Dedifferentiated amniotic fluid mesenchymal stem cell (primary cell): Measurements from ENCODE around the gene ROR1.
"Not testable (repeated sequence)": the region's sequence is repeated elsewhere in the genome, so short reads cannot be mapped to it uniquely, and the experiment has no call there.

ENCODE experiments used
- DNase-seq: peaks from one replicate; pipeline ENCODE4 v3.0.0-alpha.2; 2016; ENCODE audit errors: extremely low spot score

ROR1 gene

DNA sequence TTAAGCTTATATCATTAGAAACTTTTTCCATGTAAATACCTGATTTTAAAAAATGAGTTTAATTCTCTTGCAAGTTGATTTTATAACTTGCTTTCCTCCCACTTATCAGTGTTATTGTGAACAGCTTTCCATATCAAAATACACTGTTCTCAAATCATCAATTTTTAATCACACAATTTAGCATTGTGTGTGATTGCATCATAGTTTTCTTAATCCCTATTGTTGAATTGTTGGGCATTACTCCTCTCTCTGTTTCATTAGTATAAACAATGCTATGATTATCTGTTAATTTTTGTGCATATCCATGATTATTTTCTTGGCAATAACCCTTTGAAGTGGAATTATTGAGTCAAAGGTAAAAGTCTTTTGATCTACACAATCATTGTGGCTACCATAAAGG, 48.7 kb downstream of the ROR1 start:
- no peak for DNase-seq

GRCh38 chr1:63824451-63824850, 50.6 kb downstream of the ROR1 start:
- no peak for DNase-seq

GRCh38 chr1:63825111-63825510, 51.3 kb downstream of the ROR1 start:
- DNase-seq: no peak

DNA sequence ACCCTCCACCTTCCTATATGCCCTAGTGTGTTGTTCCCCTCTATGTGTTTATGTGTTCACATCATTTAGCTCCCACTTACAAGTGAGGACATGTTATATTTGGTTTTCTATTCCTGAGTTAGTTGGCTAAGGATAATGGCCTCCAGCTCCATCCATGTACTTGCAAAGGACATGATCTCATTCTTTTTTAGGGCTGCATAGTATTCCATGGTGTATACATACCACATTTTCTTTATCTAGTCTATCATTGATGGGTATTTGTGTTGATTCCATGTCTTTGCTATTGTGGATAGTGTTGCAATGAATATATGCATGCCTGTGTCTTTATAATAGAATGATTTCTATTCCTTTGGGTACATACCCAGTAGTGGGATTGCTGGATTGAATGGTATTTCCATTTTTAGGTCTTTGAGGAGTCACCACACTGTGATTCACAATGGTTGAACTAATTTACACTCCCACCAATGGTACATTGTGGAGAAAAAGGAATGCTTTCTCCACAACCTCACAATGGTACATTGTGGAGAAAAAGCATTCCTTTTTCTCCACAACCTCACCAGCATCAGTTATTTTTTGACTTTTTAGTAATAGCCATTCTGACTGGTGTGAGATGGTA, 52.5 kb downstream of the ROR1 start:
- DNase-seq: not testable (repeated sequence)

DNA sequence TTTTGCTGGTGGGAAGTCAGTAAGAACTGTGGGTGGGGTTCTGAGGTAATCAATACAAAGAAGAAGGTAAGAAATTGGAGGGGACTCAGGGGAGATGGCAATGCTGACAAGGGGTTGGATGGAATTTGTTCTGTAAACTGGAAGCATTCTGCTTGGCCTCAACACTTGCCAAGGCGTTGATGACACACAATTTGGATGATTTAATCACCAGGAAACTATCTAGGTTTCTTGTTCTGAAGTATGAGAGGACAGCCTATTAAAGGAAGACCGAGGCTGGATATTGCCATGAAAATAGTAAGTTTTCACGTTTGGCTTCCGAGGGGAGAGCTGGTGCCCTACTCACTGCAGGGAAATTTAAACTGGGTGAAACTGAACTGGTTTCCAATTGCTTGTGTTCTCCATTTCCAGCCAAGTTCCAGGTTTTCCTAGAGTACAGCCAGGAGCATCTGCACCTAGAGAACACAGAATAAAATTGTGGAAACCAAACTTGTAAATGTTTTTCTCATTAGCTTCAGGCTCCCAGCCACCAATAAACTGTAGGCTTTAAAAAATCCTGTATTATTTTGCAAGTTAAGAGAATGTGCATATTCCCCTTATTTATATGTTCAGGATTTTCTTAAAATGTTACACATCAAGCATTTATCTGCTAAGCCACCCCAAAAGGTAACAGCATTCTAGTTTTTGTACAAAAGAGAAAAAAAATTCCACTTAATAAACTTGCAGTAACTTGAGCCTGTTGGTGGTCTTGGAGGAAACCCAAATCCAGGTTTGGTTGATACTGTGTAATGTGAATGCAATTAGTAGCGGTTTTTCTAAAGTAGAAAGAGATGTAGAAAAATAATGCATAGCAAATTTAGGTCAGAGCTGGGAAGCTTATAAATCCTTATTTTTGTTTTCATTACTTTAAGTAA, 53.8 kb downstream of the ROR1 start:
- DNase-seq: no peak

GRCh38 chr1:63828322-63829044, 54.7 kb downstream of the ROR1 start:
- no peak for DNase-seq

DNA sequence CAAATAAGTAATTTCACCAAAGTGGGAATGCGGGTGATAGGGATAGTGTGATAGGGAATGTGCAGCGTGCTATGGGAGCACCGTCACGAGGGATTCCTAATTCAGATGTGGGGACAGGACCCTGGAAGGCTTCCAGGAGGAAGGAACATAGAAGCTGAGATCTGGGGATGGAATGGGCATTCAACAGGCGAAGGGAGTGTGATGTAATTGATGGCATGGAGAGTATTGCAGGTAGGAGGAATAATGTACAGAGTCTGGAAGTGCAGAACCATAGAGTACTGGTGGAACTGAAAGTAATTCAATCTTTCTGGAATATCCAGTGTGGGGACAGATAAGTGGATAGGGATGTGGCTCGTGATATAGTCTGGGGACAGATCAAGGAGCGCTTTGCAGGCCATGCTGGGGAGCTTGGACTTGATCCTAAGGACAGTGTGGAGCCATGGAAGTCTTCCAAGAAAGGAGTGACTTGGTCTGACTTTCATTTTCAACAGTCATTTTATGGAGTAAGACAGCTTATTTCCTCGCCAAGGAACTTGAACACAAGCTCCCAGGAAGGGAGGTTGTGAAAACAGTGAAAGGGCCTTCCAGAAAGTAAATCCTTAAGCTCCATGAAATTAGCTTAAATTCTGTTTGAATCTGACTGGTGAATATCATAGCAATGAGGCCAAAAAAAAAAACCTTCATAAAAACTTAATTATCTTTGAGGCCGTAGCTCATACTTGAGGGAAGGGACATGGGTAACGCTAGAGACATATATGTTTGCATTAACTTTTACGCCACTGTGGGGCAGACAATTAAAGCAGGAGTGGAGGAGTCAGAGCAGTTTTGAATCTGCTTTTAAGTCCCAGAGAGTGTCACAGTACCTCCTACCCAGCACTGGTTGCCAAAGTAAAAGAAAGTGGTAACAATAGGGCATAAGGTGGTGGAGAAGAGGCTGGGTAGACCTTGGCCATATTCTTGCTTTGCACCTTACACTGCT, 55.8 kb downstream of the ROR1 start:
- DNase-seq: peak; percentile 37

DNA sequence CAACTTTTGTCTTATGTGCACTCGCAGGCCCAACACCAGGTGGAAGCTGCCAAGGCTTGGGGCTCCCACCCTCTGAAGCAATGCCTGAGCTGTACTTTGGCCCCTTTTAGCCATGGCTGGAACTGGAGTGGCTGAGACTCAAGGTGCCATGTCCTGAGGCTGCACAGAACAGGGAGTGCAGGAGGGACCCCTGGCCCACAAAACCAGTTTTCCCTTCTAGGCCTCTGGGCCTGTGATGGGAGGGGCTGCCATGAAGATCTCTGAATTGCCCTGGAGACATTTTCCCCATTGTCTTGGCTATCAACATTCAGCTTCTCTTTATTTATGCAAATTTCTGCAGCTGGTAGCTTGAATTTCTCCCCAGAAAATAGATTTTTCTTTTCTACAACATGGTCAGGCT, 57.6 kb downstream of the ROR1 start:
- DNase-seq: no peak

GRCh38 chr1:63833363-63834119, 59.7 kb downstream of the ROR1 start:
- DNase-seq: no peak

GRCh38 chr1:63835128-63835527, 61.3 kb downstream of the ROR1 start:
- DNase-seq: no peak

DNA sequence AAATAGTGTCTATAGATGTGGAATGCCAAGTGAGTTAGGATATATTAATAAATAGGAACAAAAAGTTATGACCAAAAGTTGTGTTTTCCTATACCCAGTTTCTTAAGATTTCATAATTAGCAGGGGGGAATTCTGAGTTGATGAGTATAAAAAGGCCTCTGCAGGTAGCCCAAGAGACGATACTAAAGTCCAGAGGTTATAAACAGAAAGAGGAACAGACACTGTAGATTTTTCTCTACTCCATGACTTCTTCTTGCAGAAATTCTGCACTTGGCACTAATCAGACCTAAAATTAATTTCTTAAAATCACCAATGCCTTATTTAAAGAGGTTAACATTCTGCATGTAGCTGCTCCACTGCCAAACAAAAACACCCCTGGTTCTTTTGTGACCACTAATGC, 62.6 kb downstream of the ROR1 start:
- DNase-seq: no peak

DNA sequence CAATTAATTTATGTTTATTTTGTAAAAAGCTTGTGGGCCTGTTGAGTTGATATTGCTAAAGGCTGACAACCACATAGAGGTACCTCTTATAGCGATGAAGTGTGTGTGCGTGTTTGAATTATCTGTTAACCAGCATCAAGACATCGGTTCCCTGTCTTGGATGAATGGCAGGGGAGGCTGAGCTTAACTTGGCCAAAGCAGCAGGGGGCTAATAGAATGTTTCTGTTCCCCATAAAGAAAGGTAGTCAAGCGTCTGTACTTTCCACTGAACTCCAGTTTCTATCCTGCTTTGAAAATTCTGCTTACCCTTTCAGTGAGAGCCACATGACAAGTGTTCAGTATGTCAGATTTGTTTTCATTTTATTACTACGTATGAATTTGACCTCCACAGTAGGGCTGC, 63.0 kb downstream of the ROR1 start:
- DNase-seq: no peak

DNA sequence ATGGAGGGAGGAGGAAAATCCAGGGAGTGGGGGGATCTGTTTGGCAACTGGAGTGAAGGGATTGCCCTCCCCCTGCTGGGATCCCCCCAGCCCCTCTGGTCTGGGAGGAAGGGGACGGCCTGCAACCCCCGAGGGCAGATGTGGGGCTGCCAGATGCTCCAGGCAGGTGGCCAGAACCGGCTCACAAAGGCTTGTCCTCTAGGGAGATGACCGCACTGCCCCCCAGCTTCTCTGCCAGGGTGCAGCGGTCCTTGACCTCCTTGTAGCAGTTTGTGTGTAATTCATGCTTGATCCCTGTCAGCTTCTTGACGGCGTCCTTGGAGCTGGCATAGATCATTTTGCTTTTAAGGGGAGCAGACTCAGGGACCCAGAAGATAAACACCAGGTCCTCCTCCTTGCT, 69.2 kb downstream of the ROR1 start:
- no peak for DNase-seq

DNA sequence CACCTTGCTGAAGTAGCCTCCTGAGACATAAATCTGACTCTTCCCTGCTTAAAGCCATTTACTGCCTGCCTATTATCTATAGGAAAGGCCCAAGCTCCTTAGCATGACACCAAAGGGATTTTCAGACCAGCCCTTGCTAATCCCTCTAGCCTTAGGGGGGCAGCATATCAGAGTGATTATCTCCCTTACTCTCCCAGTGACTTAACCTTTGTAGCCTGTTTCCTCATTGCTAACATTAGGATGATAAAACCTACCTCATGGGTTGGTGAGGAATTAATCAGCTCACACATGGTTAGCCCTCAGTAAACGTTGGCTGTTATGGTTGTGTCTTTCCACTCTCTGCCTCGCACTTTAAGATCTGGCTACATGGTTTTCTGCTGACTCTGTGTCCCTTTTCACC, 70.1 kb downstream of the ROR1 start:
- DNase-seq: no peak

DNA sequence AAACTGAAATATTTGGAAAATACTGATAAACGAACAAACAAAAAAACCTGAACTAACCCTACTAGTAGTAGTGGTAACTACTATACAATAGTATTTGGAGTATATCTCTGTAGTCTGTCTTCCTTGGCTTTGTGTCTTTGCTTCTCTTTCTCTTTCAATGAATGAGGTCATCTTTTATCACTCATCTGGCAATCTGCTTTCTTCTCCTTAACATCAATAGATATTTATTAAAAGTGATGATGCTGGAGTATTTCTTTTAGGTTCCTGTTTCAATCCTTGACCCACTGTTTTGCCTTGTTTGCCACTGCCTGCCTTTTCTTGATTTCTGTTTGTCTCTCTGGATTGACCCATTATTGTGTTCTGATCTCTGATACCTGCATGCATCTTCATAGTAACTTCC, 71.5 kb downstream of the ROR1 start:
- no peak for DNase-seq

- no peak for DNase-seq
These were observed 73.6 kb downstream of the ROR1 start for GRCh38 chr1:63847308-63847910.

DNA sequence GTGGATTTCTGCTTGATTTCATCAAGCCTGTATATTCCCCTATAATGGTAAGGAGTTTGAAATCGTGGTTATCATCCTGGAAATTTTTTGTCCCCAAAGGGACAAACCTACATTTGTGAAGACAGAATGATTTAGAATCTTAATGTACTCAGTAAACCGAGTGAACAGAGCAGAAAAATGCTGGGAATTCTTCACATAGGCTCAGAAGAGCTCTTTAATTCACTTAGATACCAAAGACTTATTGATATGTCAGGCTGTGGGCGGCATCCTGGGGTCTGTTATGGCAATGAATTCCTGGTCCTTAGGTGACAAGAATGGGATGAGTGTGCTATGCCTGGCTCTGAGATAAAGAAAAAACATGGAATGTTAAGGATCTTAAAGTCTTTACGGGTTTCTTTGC, 74.9 kb downstream of the ROR1 start:
- no peak for DNase-seq

- no peak for DNase-seq
These were observed 75.3 kb downstream of the ROR1 start for GRCh38 chr1:63849149-63849548.

DNA sequence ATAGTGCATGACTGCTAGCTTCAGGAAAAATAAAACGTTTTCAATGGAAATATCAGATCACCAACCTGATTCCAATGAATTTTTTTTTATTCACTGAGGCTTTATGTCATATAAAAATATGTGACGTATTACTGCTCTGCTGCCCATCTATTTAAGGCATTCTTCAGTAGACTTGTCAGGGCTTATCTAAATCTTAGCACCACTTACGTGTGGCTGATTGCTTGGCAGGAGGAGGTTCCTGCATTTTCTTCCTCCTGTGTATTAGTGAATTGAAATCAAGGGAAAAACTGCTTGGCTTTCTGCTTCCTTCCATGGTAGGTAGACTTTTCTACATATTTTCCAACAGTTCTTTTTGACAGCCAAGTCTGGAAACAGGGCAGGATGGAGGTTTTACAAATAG, 80.3 kb downstream of the ROR1 start:
- no peak for DNase-seq

GRCh38 chr1:63855942-63856341, 82.1 kb downstream of the ROR1 start:
- no peak for DNase-seq
